ENCODE measurements around the gene EPHA6.
"Not testable (repeated sequence)": the region's sequence is repeated elsewhere in the genome, so short reads cannot be mapped to it uniquely, and the experiment has no call there.

EPHA6 gene

GRCh38 chr3:97187771-97188170, 373.4 kb downstream of the EPHA6 start:
- no peak for DNase-seq (ENCODE audit: low read depth)

- DNase-seq (ENCODE audit: low read depth), result no peak
Observed at GRCh38 chr3:97189835-97190234, 375.4 kb downstream of the EPHA6 start.

- no peak for DNase-seq (ENCODE audit: low read depth)
Observed at GRCh38 chr3:97197083-97197482, 382.7 kb downstream of the EPHA6 start.

- no peak for DNase-seq (ENCODE audit: low read depth)
Observed at GRCh38 chr3:97197830-97198229, 383.4 kb downstream of the EPHA6 start.

GRCh38 chr3:97200387-97200786, 386.0 kb downstream of the EPHA6 start:
- no peak for DNase-seq (ENCODE audit: low read depth)

GRCh38 chr3:97201814-97202213, 387.4 kb downstream of the EPHA6 start:
- DNase-seq (ENCODE audit: low read depth), result no peak

GRCh38 chr3:97228966-97229365, 414.6 kb downstream of the EPHA6 start:
- DNase-seq (ENCODE audit: low read depth), result no peak

GRCh38 chr3:97230486-97230885, 416.1 kb downstream of the EPHA6 start:
- DNase-seq (ENCODE audit: low read depth), result no peak

- no peak for DNase-seq (ENCODE audit: low read depth)
Observed at GRCh38 chr3:97232393-97233034, 418.1 kb downstream of the EPHA6 start.

GRCh38 chr3:97235179-97235578, 420.8 kb downstream of the EPHA6 start:
- DNase-seq (ENCODE audit: low read depth), result no peak

GRCh38 chr3:97235611-97236315, 421.4 kb downstream of the EPHA6 start:
- no peak for DNase-seq (ENCODE audit: low read depth)

- no peak for DNase-seq (ENCODE audit: low read depth)
Observed at GRCh38 chr3:97241417-97241816, 427.0 kb downstream of the EPHA6 start.

GRCh38 chr3:97245201-97245910, 431.0 kb downstream of the EPHA6 start:
- no peak for DNase-seq (ENCODE audit: low read depth)

- DNase-seq (ENCODE audit: low read depth), result no peak
Observed at GRCh38 chr3:97256060-97256459, 441.7 kb downstream of the EPHA6 start.

- no peak for DNase-seq (ENCODE audit: low read depth)
Observed at GRCh38 chr3:97257942-97258697, 443.7 kb downstream of the EPHA6 start.

GRCh38 chr3:97259263-97259662, 444.9 kb downstream of the EPHA6 start:
- no peak for DNase-seq (ENCODE audit: low read depth)

- no peak for DNase-seq (ENCODE audit: low read depth)
Observed at GRCh38 chr3:97264180-97264579, 449.8 kb downstream of the EPHA6 start.

GRCh38 chr3:97265237-97266005, 451.0 kb downstream of the EPHA6 start:
- DNase-seq (ENCODE audit: low read depth), result no peak

- DNase-seq (ENCODE audit: low read depth), result no peak
Observed at GRCh38 chr3:97269202-97269601, 454.8 kb downstream of the EPHA6 start.

- DNase-seq (ENCODE audit: low read depth), result not testable (repeated sequence)
Observed at GRCh38 chr3:97276879-97277550, 462.6 kb downstream of the EPHA6 start.

GRCh38 chr3:97277708-97278107, 463.3 kb downstream of the EPHA6 start:
- DNase-seq (ENCODE audit: low read depth), result no peak

All from GM04504 (cell line).